Kidney (tissue), 14 donors: ENCODE measurements around the gene APOLD1. TPM values are rescaled to one million over a fixed set of nuclear protein-coding genes. Genes with fewer than 3 reads are reported as not detected.
A peak's percentile ranks its signal among the peaks of the same experiment; 100 is the strongest.
"Not testable (repeated sequence)": the region's sequence is repeated elsewhere in the genome, so short reads cannot be mapped to it uniquely, and the experiment has no call there.

Source experiments
- DNase-seq, 5 donors: peaks; one replicate each; pipeline ENCODE4 v3.0.0-alpha.2; 2013 to 2020
- FAIRE-seq: peaks from 2 replicates; lab custom pipeline; 2012; peaks lifted over from hg19 to GRCh38; lab: Jason Lieb, UNC
- H3K27ac ChIP-seq, 2 donors: one replicate each; pipeline ENCODE4 v1.7.0; 2013; ENCODE audit warnings: low read depth in 2 of 2, low read length in 2 of 2, inconsistent platforms in 1 of 2
- H3K27me3 ChIP-seq: one replicate; pipeline ENCODE4 v1.7.1; 2013; ENCODE audit warnings: low read length, inconsistent platforms; ENCODE audit not compliant: control insufficient read depth, insufficient read depth
- H3K36me3 ChIP-seq, 3 donors: one replicate each; pipeline versions ENCODE4 v1.7.0 to v1.7.1; 2013; ENCODE audit warnings: low read length in 3 of 3, control low read depth in 1 of 3, inconsistent platforms in 1 of 3; ENCODE audit not compliant: insufficient read depth in 3 of 3, control insufficient read depth in 2 of 3
- H3K4me1 ChIP-seq, 3 donors: one replicate each; pipeline versions ENCODE4 v1.7.0 to v1.7.1; 2013; ENCODE audit warnings: low read length in 3 of 3, inconsistent platforms in 1 of 3, low read depth in 1 of 3; ENCODE audit not compliant: control insufficient read depth in 2 of 3, insufficient read depth in 2 of 3
- H3K4me3 ChIP-seq, 3 donors: one replicate each; pipeline versions ENCODE4 v1.7.0 to v1.8.1; 2013; ENCODE audit warnings: low read length in 3 of 3, control low read depth in 1 of 3, inconsistent platforms in 1 of 3
- H3K9ac ChIP-seq, 3 donors: one replicate each; pipeline versions ENCODE4 v1.7.0 to v1.7.1; 2013; ENCODE audit warnings: low read length in 3 of 3, control low read depth in 1 of 3, inconsistent platforms in 1 of 3
- H3K9me3 ChIP-seq, 3 donors: one replicate each; pipeline versions ENCODE4 v1.7.0 to v1.7.1; 2013; ENCODE audit warnings: low read length in 3 of 3, control low read depth in 1 of 3, inconsistent platforms in 1 of 3; ENCODE audit not compliant: control insufficient read depth in 2 of 3, insufficient read depth in 1 of 3
- intact Hi-C: fragments of 100-400 bp; cut with DNase I; formaldehyde crosslinking; loops from one replicate; pipeline ENCODE4 v1.11.1; 2022
- polyA plus RNA-seq: library from polyadenylated mRNA; stranded (reverse); fragments of 350-450 nt; fragmentation: Illumina TruSeq; extraction: RNeasy Lipid Tissue Mini Kit (QIAGEN cat#74804); gene quantifications from one replicate; pipeline ENCODE4 v1.2.3, GENCODE V29; 2014; ENCODE audit warnings: low read depth, low replicate concordance; ENCODE audit not compliant: insufficient read depth
- total RNA-seq: library from RNA; stranded (reverse); fragmentation: NEBNext Ultra II Directional; extraction: Animal tissue kit (Norgen Biotek cat#: 25700); gene quantifications from one replicate; pipeline ENCODE4 v1.2.1, GENCODE V29; 2021
- TF ChIP-seq, protein P1 (sequence below): IDR thresholded peaks from 3 replicates; pipeline ENCODE4 v1.5.1; 2012; ENCODE audit warnings: mild to moderate bottlenecking, moderate library complexity, borderline replicate concordance; ENCODE audit not compliant: insufficient read depth; ENCODE audit errors: extremely low read depth
- donor health status: control.
- donor health status: control.
- donor health status: control.
- donor health status: control.
- donor health status: control.
- donor health status: DM: yes; HTN: yes; CAD: no.
- donor health status: Normal renal cell carcinoma (clear cell type).

APOLD1 gene
- total and polyA plus RNA-seq, 2 donors from 2014 or later = 4.5 to 18.9 TPM

DNA sequence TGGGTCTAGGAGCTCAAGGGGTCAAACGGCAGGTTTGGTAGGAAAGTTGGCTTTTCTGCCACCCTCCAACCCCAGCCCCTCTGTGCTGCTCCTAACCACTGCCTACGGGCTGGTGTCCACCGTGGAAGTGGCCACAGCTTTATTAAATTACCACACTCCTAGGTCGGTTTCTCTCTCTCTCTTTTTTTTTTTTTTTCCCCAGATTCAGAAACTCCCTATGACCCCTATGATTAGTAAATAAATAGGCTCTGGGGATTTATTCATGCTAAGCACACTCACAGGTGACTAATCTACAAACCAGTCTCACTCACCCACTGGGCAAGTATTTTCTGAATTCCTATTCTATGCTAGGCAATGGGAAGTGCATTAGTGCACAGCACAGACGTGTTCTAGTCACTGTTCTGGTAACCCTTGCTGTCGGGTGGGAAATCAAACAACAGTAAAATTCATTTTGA is 19.0 kb downstream of the APOLD1 start:
- FAIRE-seq = no peak

DNA sequence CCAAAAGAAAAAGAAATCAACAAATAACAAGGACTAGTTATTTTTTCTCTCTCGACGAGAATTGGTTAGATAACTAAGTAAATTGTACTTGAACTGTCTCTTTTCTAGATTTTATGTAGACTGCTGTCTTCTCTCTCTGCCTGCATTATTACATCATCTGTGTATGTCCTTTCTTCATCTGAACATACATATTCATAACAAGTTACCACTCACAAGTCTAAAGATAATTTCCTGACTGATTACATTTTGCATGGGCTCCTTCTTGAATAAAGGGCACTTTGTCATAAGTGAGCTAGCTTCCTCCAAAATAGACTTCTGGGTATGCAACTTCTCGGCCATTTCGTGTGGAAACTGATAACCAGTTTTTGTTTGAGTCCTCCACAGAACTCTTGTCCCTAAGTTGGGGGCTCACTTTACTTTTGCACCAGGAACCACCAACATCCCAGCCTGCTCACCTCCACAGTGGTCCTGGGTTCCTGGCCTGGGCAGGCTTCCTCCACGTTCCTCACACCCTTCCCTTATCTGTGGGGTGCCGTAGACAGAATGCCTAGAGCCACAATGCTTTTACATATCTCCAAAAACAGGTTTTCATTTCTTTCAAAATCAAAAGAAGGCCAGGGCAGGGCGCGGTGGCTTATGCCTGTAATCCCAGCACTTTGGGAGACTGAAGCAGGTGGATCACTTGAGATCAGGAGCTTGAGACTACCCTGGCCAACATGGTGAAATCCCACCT is 21.5 kb downstream of the APOLD1 start:
- H3K27me3 ChIP-seq = no peaks in the 10 kb centered on the region
- H3K27ac ChIP-seq = peak overlapping the region; percentile 8 to 33
- TF ChIP-seq, protein P1, sequence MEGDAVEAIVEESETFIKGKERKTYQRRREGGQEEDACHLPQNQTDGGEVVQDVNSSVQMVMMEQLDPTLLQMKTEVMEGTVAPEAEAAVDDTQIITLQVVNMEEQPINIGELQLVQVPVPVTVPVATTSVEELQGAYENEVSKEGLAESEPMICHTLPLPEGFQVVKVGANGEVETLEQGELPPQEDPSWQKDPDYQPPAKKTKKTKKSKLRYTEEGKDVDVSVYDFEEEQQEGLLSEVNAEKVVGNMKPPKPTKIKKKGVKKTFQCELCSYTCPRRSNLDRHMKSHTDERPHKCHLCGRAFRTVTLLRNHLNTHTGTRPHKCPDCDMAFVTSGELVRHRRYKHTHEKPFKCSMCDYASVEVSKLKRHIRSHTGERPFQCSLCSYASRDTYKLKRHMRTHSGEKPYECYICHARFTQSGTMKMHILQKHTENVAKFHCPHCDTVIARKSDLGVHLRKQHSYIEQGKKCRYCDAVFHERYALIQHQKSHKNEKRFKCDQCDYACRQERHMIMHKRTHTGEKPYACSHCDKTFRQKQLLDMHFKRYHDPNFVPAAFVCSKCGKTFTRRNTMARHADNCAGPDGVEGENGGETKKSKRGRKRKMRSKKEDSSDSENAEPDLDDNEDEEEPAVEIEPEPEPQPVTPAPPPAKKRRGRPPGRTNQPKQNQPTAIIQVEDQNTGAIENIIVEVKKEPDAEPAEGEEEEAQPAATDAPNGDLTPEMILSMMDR = no peak
- H3K9ac ChIP-seq = no peak overlapping the region
- no peak for DNase-seq
- intact Hi-C loops = no loop called here
- no peak overlapping the region for H3K4me3 ChIP-seq
- H3K9me3 ChIP-seq = no peaks in the 10 kb centered on the region
- no peak for FAIRE-seq
- no peaks in the 10 kb centered on the region for H3K36me3 ChIP-seq
- peaks cover 0 to 3% (median 0%) of the 10 kb centered on the region in 3 donors for H3K4me1 ChIP-seq

More for the DNA sequence above, 19.0 kb downstream of the APOLD1 start:
- Histone ChIP-seq H3K9ac (no peak overlapping the region), H3K4me1 (peaks cover 0 to 3% (median 0%) of the 10 kb centered on the region in 3 donors), H3K36me3 (no peaks in the 10 kb centered on the region), H3K9me3 (no peaks in the 10 kb centered on the region), H3K4me3 (no peak overlapping the region), H3K27me3 (no peaks in the 10 kb centered on the region), H3K27ac (no peak overlapping the region)
- TF ChIP-seq, protein P1 = no peak
- no peak for DNase-seq
- intact Hi-C loops = no loop called here

DNA sequence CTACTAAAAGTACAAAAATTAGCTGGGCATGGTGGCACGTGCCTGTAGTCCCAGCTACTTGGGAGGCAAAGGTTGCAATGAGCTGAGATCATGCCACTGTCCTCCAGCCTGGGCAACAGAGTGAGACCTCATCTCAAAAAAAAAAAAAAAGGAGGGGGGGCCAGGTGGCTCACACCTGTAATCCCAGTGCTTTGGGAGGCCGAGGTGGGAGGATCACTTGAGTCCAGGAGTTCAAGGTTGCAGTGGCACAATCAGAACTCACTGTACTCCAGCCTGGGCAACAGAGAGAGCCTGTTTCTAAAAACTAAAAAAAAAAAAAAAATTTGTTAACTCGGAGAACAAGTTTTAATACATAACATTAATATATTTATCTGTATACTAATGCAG is 22.1 kb downstream of the APOLD1 start:
- not testable (repeated sequence) for DNase-seq, FAIRE-seq, H3K4me1 ChIP-seq

DNA sequence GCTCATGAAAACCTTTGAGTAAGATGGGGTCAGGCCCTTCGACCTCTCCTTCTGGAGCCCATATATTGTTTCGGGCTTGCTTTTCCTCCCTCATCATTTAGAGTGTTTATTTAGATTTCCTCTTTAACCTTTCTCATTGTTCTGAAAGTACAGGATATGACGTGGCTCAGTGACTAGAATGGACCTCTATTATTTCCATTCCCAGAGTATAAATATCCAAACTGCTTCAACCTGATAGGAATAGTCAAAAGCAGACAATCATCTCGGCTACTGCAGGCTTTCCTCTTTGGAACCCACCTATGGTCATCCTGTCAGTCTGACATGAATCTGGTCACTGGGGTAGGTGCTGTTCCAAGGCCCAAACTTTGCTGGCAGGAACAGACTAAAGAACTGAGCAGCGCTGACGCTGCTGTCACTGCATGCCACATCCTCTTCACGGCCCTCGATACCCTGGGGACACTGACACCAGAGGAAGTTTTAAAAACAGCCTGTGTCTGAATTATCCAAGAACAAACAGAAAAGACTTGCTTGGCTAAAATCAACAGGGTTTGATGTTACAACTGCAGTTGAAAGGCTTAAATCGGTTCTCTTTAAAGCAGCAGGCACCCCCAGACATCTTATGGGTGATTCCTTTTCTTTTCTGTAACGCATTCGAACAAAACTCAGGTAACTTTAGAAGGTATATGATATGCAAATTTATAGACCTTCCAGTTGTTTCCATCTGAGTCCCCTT is 22.7 kb downstream of the APOLD1 start:
- TF ChIP-seq, protein P1 = no peak
- Histone ChIP-seq H3K9me3 (no peaks in the 10 kb centered on the region), H3K9ac (peak overlapping the region in 1 of 3 donors; percentile 7), H3K27ac (peak overlapping the region; percentile 29 to 76), H3K27me3 (no peaks in the 10 kb centered on the region), H3K4me3 (no peak overlapping the region), H3K4me1 (peaks cover 0 to 2% (median 0%) of the 10 kb centered on the region in 3 donors), H3K36me3 (no peaks in the 10 kb centered on the region)
- intact Hi-C loops = no loop called here
- FAIRE-seq (no peak), DNase-seq (peak in 3 of 5 donors; percentile 17 to 69 (median 36))

More for the DNA sequence above, 22.1 kb downstream of the APOLD1 start:
- H3K9me3 ChIP-seq, H3K27me3 ChIP-seq, intact Hi-C loops, H3K4me3 ChIP-seq, H3K9ac ChIP-seq, H3K36me3 ChIP-seq: not testable (repeated sequence)
- H3K27ac ChIP-seq = peak overlapping the region in 1 of 2 donors; percentile 33
